HUES48 (cell line): ENCODE measurements around the gene RASD1.

ENCODE experiments used
- H3K27ac ChIP-seq: one replicate; pipeline ENCODE4 v1.7.0; 2013; ENCODE audit warnings: low read depth, low read length, inconsistent platforms
- H3K27me3 ChIP-seq: 2 replicates; pipeline ENCODE4 v1.6.1; 2013; ENCODE audit warnings: mild to moderate bottlenecking, low read length; ENCODE audit not compliant: control insufficient read depth, insufficient read depth
- H3K36me3 ChIP-seq: 2 replicates; pipeline ENCODE4 v1.6.1; 2013; ENCODE audit warnings: low read length; ENCODE audit not compliant: control insufficient read depth, insufficient read depth
- H3K4me1 ChIP-seq: 2 replicates; pipeline ENCODE4 v1.6.1; 2013; ENCODE audit warnings: mild to moderate bottlenecking, low read length; ENCODE audit not compliant: control insufficient read depth, insufficient read depth
- H3K4me3 ChIP-seq: 2 replicates; pipeline ENCODE4 v1.5.1; 2013; ENCODE audit warnings: mild to moderate bottlenecking, low read depth, low read length
- H3K9ac ChIP-seq: 2 replicates; pipeline ENCODE4 v1.6.1; 2013; ENCODE audit warnings: mild to moderate bottlenecking, low read depth, low read length, moderate library complexity
- H3K9me3 ChIP-seq: 2 replicates; pipeline ENCODE4 v1.6.1; 2013; ENCODE audit warnings: low read length; ENCODE audit not compliant: control insufficient read depth, insufficient read depth

The RASD1 gene

DNA sequence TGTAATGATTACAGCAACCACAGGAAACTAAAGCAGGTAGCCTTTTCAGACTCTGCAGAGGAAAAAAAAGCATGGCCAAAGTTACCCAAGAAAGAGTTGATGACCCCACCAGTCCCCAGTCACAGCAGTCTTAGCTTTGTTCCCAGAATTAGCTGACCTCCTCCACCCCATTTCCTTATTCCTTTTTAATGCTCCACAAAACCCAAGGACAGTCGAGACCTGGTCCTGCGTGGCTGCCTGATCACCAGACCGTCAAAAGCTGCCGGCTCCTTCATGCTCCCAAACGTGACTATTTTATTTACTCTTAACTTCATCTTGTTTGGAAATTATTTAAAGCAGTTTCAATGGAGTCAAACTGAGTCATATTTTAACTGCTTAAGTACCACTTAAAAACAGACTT lies 48.1 kb downstream of the RASD1 start:
- no peaks in the 10 kb centered on the region for H3K9me3 ChIP-seq
- no peak overlapping the region for H3K4me3 ChIP-seq
- peaks cover 7% of the 10 kb centered on the region; the same call in 1 of the 2 replicates for H3K4me1 ChIP-seq
- H3K27me3 ChIP-seq: no peaks in the 10 kb centered on the region
- no peaks in the 10 kb centered on the region for H3K36me3 ChIP-seq
- no peak overlapping the region for H3K9ac ChIP-seq
- no peak overlapping the region for H3K27ac ChIP-seq

- Histone ChIP-seq H3K4me1 (peaks cover 7% of the 10 kb centered on the region; the same call in 1 of the 2 replicates), H3K9ac (no peak overlapping the region), H3K27me3 (no peaks in the 10 kb centered on the region), H3K4me3 (no peak overlapping the region), H3K36me3 (no peaks in the 10 kb centered on the region), H3K9me3 (no peaks in the 10 kb centered on the region), H3K27ac (no peak overlapping the region)
These were observed 48.9 kb downstream of the RASD1 start for GRCh38 chr17:17447264-17447663.

GRCh38 chr17:17446666-17447155 lies 49.5 kb downstream of the RASD1 start:
- Histone ChIP-seq H3K4me1 (peaks cover 7% of the 10 kb centered on the region; the same call in 1 of the 2 replicates), H3K27ac (peak overlapping the region; percentile 47), H3K9me3 (no peaks in the 10 kb centered on the region), H3K4me3 (no peak overlapping the region), H3K9ac (no peak overlapping the region), H3K36me3 (no peaks in the 10 kb centered on the region), H3K27me3 (no peaks in the 10 kb centered on the region)

DNA sequence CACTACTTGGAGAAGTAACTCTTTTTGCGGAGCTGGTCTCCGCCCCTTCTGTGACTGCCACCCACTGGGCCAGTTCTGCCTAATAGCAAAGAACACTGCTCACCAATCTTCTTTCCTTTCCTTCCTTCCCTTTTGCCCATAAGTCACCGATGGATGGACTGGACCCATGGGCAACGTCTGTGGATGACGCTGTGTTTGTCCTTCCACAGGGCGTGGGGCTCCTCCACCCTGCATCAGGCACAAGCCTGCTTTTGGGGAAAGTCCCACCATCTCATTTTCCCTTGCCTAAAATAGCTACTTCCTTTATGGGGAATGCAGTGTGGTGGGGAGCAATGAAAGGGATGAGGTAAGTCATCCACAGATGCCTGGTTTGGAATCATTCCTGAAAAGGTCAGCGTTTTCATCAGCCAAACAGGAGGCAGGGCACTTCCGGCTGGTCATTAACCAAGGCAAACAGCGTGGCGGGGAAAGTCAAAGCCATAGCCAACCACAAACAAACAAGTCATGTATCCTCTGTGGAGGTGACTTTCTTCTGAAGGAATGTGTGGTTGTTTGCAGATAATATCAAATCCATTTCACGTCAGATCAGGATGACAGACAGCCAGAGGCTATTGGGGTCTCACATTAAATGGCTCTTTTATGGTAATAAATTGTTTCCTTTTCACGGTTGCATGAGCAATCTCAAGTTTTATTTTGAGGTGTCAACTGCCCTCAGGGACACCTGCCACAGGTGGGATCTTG lies 50.1 kb downstream of the RASD1 start:
- Histone ChIP-seq H3K27me3 (no peaks in the 10 kb centered on the region), H3K27ac (peak overlapping the region; percentile 47), H3K4me3 (no peak overlapping the region), H3K4me1 (peaks cover 7% of the 10 kb centered on the region; the same call in 1 of the 2 replicates), H3K36me3 (no peaks in the 10 kb centered on the region), H3K9me3 (no peaks in the 10 kb centered on the region), H3K9ac (no peak overlapping the region)

DNA sequence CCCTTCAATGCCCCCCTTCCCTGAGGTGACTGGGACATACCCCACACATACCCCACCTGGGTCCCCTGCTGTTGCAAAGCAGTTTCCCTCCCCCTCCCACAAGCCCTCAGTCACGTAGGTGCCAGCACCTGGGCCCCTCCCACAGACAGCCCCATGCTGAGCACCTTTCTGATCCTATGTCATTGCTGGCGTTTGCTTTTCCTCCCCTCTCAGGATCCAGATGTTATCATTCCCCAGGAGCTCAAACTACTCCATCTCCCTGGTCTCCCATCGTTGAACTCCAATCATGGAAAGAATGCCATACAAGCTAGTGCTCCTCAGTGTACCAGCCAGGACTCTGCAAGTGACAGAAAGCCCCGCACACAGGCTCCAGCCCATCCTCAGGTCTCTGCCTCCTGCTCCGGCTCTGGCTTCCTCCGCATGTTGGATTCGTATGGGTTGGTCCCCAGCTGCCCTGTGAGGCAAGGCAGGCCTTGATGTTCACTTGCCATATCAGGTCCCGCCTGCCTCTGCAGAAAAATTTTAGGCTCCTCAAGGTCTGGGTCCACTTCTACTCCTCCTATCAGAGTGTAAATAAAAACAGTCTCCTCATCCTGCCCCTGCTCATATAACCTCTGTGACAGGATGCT lies 50.8 kb downstream of the RASD1 start:
- Histone ChIP-seq H3K27me3 (no peaks in the 10 kb centered on the region), H3K9me3 (no peaks in the 10 kb centered on the region), H3K4me1 (peaks cover 7% of the 10 kb centered on the region; the same call in 1 of the 2 replicates), H3K9ac (no peak overlapping the region), H3K27ac (peak overlapping the region; percentile 36), H3K4me3 (no peak overlapping the region), H3K36me3 (no peaks in the 10 kb centered on the region)
